Measurements from ENCODE around the gene SHC2. TPM values are rescaled to one million over a fixed set of nuclear protein-coding genes. Genes with fewer than 3 reads are reported as not detected.

The SHC2 gene
- polyA plus RNA-seq, 1 donor (not counting 4 experiments of a cell fraction or from before 2014, with no cell fraction given): 2.5 TPM

DNA sequence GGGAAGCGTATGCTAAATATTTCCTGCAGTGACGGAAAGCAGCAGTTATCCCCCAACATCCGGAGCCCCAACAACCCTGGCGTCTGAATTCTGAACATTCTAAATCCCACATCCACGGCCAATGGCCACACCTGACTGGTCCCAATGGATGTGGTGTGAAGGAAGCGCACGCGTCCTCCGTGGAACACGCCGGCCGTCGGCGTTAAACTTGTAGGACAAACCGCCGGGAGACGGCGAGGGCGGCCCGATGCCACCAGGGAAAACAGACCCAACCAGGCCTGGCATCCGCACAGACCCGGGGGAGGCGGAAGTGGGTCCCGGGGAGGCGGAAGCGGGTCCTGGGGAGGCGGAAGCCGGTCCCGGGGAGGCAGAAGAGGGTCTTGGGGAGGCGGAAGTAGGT, 3.2 kb downstream of the SHC2 start:
- Histone ChIP-seq H3K9me1 (ENCODE audit: control insufficient read depth, extremely low read depth, insufficient read depth, low read length) (no peaks in the 10 kb centered on the region), H3K4me1 (ENCODE audit: control insufficient read depth, extremely low read depth, insufficient read depth, low read length) (no peaks in the 10 kb centered on the region), H3K4me3 (ENCODE audit: control insufficient read depth in 2 of 3, extremely low read depth in 1 of 3, insufficient read depth in 2 of 3, low read depth in 1 of 3, low read length in 3 of 3) (no peak overlapping the region), H3K27ac (ENCODE audit: control insufficient read depth, insufficient read depth, low read length) (no peak overlapping the region), H3K27me3 (ENCODE audit: control insufficient read depth, extremely low read depth, insufficient read depth, low read length) (peaks cover 11% of the 10 kb centered on the region), H3K9me3 (ENCODE audit: control insufficient read depth, low read depth, low read length) (peaks cover 2% of the 10 kb centered on the region), H2AFZ (ENCODE audit: control insufficient read depth, low read length) (no peak overlapping the region), H4K20me1 (ENCODE audit: control insufficient read depth, extremely low read depth, insufficient read depth, low read length) (no peaks in the 10 kb centered on the region), H3K9ac (ENCODE audit: control insufficient read depth, extremely low read depth, insufficient read depth, low read length) (no peak overlapping the region), H3K4me2 (ENCODE audit: control insufficient read depth, extremely low read depth, insufficient read depth, low read depth, low read length) (no peak overlapping the region), H3K36me3 (ENCODE audit: control insufficient read depth in 2 of 2, extremely low read depth in 1 of 2, insufficient read depth in 2 of 2, low read length in 2 of 2) (no peaks in the 10 kb centered on the region), H3K79me2 (ENCODE audit: control insufficient read depth, insufficient read depth, low read length) (no peaks in the 10 kb centered on the region)
- no peak for FAIRE-seq
- no peak for DNase-seq (ENCODE audit: low read depth, low spot score)
- no peak for TF ChIP-seq EZH2 (IDR thresholded peaks at IDR 0.05; ENCODE audit: low read length)
- TF ChIP-seq, protein P1, sequence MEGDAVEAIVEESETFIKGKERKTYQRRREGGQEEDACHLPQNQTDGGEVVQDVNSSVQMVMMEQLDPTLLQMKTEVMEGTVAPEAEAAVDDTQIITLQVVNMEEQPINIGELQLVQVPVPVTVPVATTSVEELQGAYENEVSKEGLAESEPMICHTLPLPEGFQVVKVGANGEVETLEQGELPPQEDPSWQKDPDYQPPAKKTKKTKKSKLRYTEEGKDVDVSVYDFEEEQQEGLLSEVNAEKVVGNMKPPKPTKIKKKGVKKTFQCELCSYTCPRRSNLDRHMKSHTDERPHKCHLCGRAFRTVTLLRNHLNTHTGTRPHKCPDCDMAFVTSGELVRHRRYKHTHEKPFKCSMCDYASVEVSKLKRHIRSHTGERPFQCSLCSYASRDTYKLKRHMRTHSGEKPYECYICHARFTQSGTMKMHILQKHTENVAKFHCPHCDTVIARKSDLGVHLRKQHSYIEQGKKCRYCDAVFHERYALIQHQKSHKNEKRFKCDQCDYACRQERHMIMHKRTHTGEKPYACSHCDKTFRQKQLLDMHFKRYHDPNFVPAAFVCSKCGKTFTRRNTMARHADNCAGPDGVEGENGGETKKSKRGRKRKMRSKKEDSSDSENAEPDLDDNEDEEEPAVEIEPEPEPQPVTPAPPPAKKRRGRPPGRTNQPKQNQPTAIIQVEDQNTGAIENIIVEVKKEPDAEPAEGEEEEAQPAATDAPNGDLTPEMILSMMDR (optimal IDR thresholded peaks at IDR 0.05 in 1 of 3, IDR thresholded peaks at IDR 0.05 in 1 of 3, conservative IDR thresholded peaks at IDR 0.05 in 1 of 3; ENCODE audit: extremely low read depth in 1 of 3, insufficient read depth in 2 of 3, low read length in 3 of 3): no peak
- dilution Hi-C loops (cut with MboI; ENCODE audit: extremely low pct_ligation_motif_present, low sequenced_read_pairs): no loop called here

DNA sequence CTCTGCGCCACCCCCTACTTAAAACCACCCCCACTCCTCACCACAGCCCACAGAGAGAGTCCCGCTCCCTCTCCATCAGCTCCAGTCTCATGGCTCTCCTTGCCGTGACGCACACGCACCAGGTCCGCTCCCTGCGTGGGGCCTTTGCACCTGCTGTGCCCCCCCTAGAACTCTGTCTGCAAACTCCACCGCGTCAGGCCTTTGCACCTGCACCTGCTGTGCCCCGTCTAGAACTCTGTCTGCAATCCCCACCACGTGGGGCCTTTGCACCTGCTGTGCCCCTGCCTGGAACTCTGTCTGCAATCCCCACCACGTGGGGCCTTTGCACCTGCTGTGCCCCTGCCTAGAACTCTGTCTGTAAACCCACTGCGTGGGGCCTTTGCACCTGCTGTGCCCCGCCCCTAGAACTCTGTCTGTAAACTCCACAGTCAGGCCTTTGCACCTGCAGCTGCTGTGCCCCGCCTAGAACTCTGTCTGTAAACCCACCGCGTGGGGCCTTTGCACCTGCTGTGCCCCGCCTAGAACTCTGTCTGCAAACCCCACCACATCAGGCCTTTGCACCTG, 4.2 kb downstream of the SHC2 start:
- Histone ChIP-seq H3K27me3 (ENCODE audit: control insufficient read depth, extremely low read depth, insufficient read depth, low read length) (peaks cover 6% of the 10 kb centered on the region), H3K79me2 (ENCODE audit: control insufficient read depth, insufficient read depth, low read length) (no peaks in the 10 kb centered on the region), H3K9me1 (ENCODE audit: control insufficient read depth, extremely low read depth, insufficient read depth, low read length) (no peaks in the 10 kb centered on the region), H3K4me3 (ENCODE audit: control insufficient read depth in 2 of 3, extremely low read depth in 1 of 3, insufficient read depth in 2 of 3, low read depth in 1 of 3, low read length in 3 of 3) (no peak overlapping the region), H3K27ac (ENCODE audit: control insufficient read depth, insufficient read depth, low read length) (no peak overlapping the region), H3K36me3 (ENCODE audit: control insufficient read depth in 2 of 2, extremely low read depth in 1 of 2, insufficient read depth in 2 of 2, low read length in 2 of 2) (no peaks in the 10 kb centered on the region), H2AFZ (ENCODE audit: control insufficient read depth, low read length) (no peak overlapping the region), H3K4me1 (ENCODE audit: control insufficient read depth, extremely low read depth, insufficient read depth, low read length) (no peaks in the 10 kb centered on the region), H3K4me2 (ENCODE audit: control insufficient read depth, extremely low read depth, insufficient read depth, low read depth, low read length) (no peak overlapping the region), H4K20me1 (ENCODE audit: control insufficient read depth, extremely low read depth, insufficient read depth, low read length) (no peaks in the 10 kb centered on the region), H3K9ac (ENCODE audit: control insufficient read depth, extremely low read depth, insufficient read depth, low read length) (no peak overlapping the region), H3K9me3 (ENCODE audit: control insufficient read depth, low read depth, low read length) (peaks cover 2% of the 10 kb centered on the region)
- DNase-seq (ENCODE audit: low read depth, low spot score) (no peak), FAIRE-seq (no peak)
- dilution Hi-C loops (cut with MboI; ENCODE audit: extremely low pct_ligation_motif_present, low sequenced_read_pairs): no loop called here
- TF ChIP-seq EZH2 (IDR thresholded peaks at IDR 0.05; ENCODE audit: low read length): no peak
- TF ChIP-seq, protein P1 (optimal IDR thresholded peaks at IDR 0.05 in 1 of 3, IDR thresholded peaks at IDR 0.05 in 1 of 3, conservative IDR thresholded peaks at IDR 0.05 in 1 of 3; ENCODE audit: extremely low read depth in 1 of 3, insufficient read depth in 2 of 3, low read length in 3 of 3): no peak
